Keratinocyte (primary cell): ENCODE measurements around the gene FOXK1. TPM values are rescaled to one million over a fixed set of nuclear protein-coding genes. Genes with fewer than 3 reads are reported as not detected.

ENCODE experiments used
- DNase-seq: peaks from one replicate; pipeline ENCODE4 v3.0.0-alpha.2; 2011; ENCODE audit warnings: low read depth, missing footprints, low spot score
- FAIRE-seq: peaks from 2 replicates; lab custom pipeline; 2011; peaks lifted over from hg19 to GRCh38; lab: Jason Lieb, UNC
- H2AFZ ChIP-seq: 2 replicates; pipeline ENCODE4 v1.6.0; 2012; ENCODE audit warnings: low read length, control low read depth, inconsistent platforms; ENCODE audit not compliant: control insufficient read depth
- H3K27ac ChIP-seq: 2 replicates; pipeline ENCODE4 v1.5.1; 2011; ENCODE audit warnings: low read length; ENCODE audit not compliant: control insufficient read depth, insufficient read depth
- H3K27me3 ChIP-seq: 3 replicates; pipeline ENCODE4 v1.6.0; 2011; ENCODE audit warnings: low read length; ENCODE audit not compliant: control insufficient read depth, insufficient read depth; ENCODE audit errors: extremely low read depth
- H3K36me3 ChIP-seq, 2 experiments: 2 replicates in 1 of 2; 3 replicates in 1 of 2; pipeline ENCODE4 v1.5.1; 2011; ENCODE audit warnings: low read length in 2 of 2, mild to moderate bottlenecking in 1 of 2; ENCODE audit not compliant: control insufficient read depth in 2 of 2, insufficient read depth in 2 of 2; ENCODE audit errors: extremely low read depth in 1 of 2
- H3K4me1 ChIP-seq: 3 replicates; pipeline ENCODE4 v1.5.1; 2011; ENCODE audit warnings: low read length; ENCODE audit not compliant: control insufficient read depth, insufficient read depth; ENCODE audit errors: extremely low read depth
- H3K4me2 ChIP-seq: 3 replicates; pipeline ENCODE4 v1.6.0; 2011; ENCODE audit warnings: low read depth, low read length; ENCODE audit not compliant: control insufficient read depth, insufficient read depth; ENCODE audit errors: extremely low read depth
- H3K4me3 ChIP-seq, 3 experiments: fragments of 200-600 bp in 1 of 3; sonication (generic) in 1 of 3; 2 replicates in 2 of 3; 3 replicates in 1 of 3; pipeline ENCODE4 v1.5.1; 2011 to 2016; ENCODE audit warnings: low read length in 3 of 3, mild to moderate bottlenecking in 3 of 3, control low read depth in 2 of 3, inconsistent platforms in 1 of 3, low read depth in 1 of 3, mixed read lengths in 1 of 3, mixed run types in 1 of 3, moderate library complexity in 1 of 3; ENCODE audit not compliant: control insufficient read depth in 2 of 3, insufficient read depth in 2 of 3; ENCODE audit errors: extremely low read depth in 1 of 3
- H3K79me2 ChIP-seq: 2 replicates; pipeline ENCODE4 v1.6.0; 2012; ENCODE audit warnings: low read length; ENCODE audit not compliant: control insufficient read depth, insufficient read depth
- H3K9ac ChIP-seq: 3 replicates; pipeline ENCODE4 v1.6.0; 2011; ENCODE audit warnings: low read length; ENCODE audit not compliant: control insufficient read depth, insufficient read depth; ENCODE audit errors: extremely low read depth
- H3K9me1 ChIP-seq: 3 replicates; pipeline ENCODE4 v1.6.0; 2011; ENCODE audit warnings: low read length; ENCODE audit not compliant: control insufficient read depth, insufficient read depth; ENCODE audit errors: extremely low read depth
- H3K9me3 ChIP-seq: 2 replicates; pipeline ENCODE4 v1.5.1; 2012; ENCODE audit warnings: low read depth, low read length; ENCODE audit not compliant: control insufficient read depth
- H4K20me1 ChIP-seq: 3 replicates; pipeline ENCODE4 v1.6.0; 2011; ENCODE audit warnings: low read length; ENCODE audit not compliant: control insufficient read depth, insufficient read depth; ENCODE audit errors: extremely low read depth
- EZH2 ChIP-seq: IDR thresholded peaks from one replicate; pipeline ENCODE4 v1.6.1; 2012; ENCODE audit warnings: inconsistent platforms, mild to moderate bottlenecking, low read length, moderate library complexity
- dilution Hi-C: fragments of 300-500 bp; cut with MboI; formaldehyde crosslinking; loops from one replicate; pipeline ENCODE4 v1.7.0; 2020; ENCODE audit warnings: low sequenced_read_pairs; ENCODE audit not compliant: extremely low pct_ligation_motif_present
- polyA plus RNA-seq, 5 experiments: library from polyadenylated mRNA; depleted of rRNA in 3 of 5; stranded (reverse) in 3 of 5; stranded (forward) in 1 of 5; unstranded in 1 of 5; fragments of >200 nt; gene quantifications; 1 replicate in 1 of 5; 2 replicates in 3 of 5; 3 replicates in 1 of 5; pipeline versions ENCODE4 v1.2.1 to v1.2.3, GENCODE V29; 2011 to 2012; ENCODE audit warnings: missing spikeins in 2 of 5, low read depth in 1 of 5, low replicate concordance in 1 of 5
- TF ChIP-seq, protein P1 (sequence below), 3 experiments: IDR thresholded peaks in 1 of 3; conservative IDR thresholded peaks in 1 of 3; optimal IDR thresholded peaks in 1 of 3; 2 replicates in 2 of 3; 3 replicates in 1 of 3; pipeline versions ENCODE3 to v1.5.1; 2011; ENCODE audit warnings: low read length in 3 of 3, mild to moderate bottlenecking in 3 of 3, moderate library complexity in 2 of 3, control low read depth in 1 of 3, inconsistent platforms in 1 of 3; ENCODE audit not compliant: insufficient read depth in 2 of 3; ENCODE audit errors: extremely low read depth in 1 of 3

Gene FOXK1
- polyA plus RNA-seq, 1 donor (not counting 4 experiments of a cell fraction or from before 2014, with no cell fraction given): 4.4 TPM

DNA sequence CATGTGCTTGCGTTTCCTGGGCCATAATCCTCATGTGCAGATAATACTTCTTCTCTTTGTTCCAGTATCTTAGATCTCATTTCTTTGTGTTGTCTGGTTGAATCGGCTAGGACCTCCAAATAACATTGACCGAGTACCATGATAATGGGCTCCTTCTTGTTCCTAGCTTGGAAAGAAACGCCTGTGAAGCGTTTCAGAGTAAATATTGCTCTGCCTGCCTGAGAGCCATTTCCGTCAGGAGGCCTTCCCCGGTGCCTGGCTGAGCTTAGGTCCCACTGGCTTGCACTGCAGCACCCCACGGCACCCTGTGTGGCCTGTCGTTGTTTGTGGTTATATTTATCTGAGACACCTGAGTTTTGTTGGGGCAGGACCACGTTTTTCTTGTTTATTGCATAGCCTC, 17.7 kb downstream of the FOXK1 start:
- no peak overlapping the region for H3K9ac ChIP-seq
- H3K9me3 ChIP-seq: no peaks in the 10 kb centered on the region
- H3K27me3 ChIP-seq: no peaks in the 10 kb centered on the region
- H3K9me1 ChIP-seq: peaks cover 2% of the 10 kb centered on the region
- no peak overlapping the region for H3K4me3 ChIP-seq
- FAIRE-seq (no peak), DNase-seq (no peak)
- no peak overlapping the region for H3K4me2 ChIP-seq
- H3K27ac ChIP-seq: no peak overlapping the region
- no peak overlapping the region for H2AFZ ChIP-seq
- dilution Hi-C loops: no loop called here
- H3K79me2 ChIP-seq: peaks cover 89% of the 10 kb centered on the region
- H4K20me1 ChIP-seq: peaks cover 10% of the 10 kb centered on the region
- no peak for TF ChIP-seq EZH2
- TF ChIP-seq, protein P1, sequence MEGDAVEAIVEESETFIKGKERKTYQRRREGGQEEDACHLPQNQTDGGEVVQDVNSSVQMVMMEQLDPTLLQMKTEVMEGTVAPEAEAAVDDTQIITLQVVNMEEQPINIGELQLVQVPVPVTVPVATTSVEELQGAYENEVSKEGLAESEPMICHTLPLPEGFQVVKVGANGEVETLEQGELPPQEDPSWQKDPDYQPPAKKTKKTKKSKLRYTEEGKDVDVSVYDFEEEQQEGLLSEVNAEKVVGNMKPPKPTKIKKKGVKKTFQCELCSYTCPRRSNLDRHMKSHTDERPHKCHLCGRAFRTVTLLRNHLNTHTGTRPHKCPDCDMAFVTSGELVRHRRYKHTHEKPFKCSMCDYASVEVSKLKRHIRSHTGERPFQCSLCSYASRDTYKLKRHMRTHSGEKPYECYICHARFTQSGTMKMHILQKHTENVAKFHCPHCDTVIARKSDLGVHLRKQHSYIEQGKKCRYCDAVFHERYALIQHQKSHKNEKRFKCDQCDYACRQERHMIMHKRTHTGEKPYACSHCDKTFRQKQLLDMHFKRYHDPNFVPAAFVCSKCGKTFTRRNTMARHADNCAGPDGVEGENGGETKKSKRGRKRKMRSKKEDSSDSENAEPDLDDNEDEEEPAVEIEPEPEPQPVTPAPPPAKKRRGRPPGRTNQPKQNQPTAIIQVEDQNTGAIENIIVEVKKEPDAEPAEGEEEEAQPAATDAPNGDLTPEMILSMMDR (optimal IDR thresholded peaks at IDR 0.05 in 1 of 3, IDR thresholded peaks at IDR 0.05 in 1 of 3, conservative IDR thresholded peaks at IDR 0.05 in 1 of 3; ENCODE audit: extremely low read depth in 1 of 3, insufficient read depth in 2 of 3, low read length in 3 of 3): no peak
- peaks cover 3% of the 10 kb centered on the region for H3K4me1 ChIP-seq
- H3K36me3 ChIP-seq: peaks cover 2 to 4% of the 10 kb centered on the region in 2 experiments

DNA sequence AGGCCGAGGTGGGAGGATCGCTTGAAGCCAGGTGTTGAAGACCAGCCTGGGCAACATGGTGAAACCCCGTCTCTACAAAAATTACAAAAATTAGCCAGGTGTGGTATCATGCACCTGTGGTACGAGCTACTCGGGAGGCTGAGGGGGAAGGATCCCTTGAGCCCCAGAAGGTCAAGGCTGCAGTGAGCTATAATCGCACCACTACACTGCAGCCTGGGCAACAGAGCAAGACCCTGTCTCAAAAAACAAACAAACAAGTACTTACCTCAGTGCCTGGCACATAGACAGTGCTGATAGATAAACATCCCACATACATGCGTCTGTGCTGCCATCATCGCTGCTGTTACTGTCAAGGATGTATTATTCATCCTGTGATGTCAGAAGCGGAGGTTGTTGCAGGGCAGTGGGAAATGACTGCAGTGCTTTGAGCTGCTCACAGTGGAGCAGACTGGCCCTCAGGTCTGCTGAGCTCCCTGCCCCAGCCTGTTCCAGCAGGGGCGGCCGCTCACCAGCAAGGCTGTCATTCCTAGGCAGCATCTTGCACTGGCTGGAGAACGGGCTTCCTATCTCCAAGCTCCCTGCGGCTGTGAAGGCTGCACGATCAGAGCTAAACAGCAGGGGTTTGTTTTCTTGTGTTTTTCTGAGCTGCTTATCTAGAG, 18.6 kb downstream of the FOXK1 start:
- H3K9me3 ChIP-seq: no peaks in the 10 kb centered on the region
- H3K36me3 ChIP-seq: peaks cover 2 to 4% of the 10 kb centered on the region in 2 experiments
- H3K27me3 ChIP-seq: no peaks in the 10 kb centered on the region
- H3K9ac ChIP-seq: no peak overlapping the region
- peaks cover 7% of the 10 kb centered on the region for H4K20me1 ChIP-seq
- no peak overlapping the region for H2AFZ ChIP-seq
- dilution Hi-C loops: no loop called here
- H3K4me3 ChIP-seq: no peak overlapping the region
- DNase-seq (no peak), FAIRE-seq (no peak)
- no peaks in the 10 kb centered on the region for H3K4me1 ChIP-seq
- H3K27ac ChIP-seq: no peak overlapping the region
- H3K79me2 ChIP-seq: peaks cover 90% of the 10 kb centered on the region
- no peak overlapping the region for H3K4me2 ChIP-seq
- TF ChIP-seq EZH2: no peak
- TF ChIP-seq, protein P1 (optimal IDR thresholded peaks at IDR 0.05 in 1 of 3, IDR thresholded peaks at IDR 0.05 in 1 of 3, conservative IDR thresholded peaks at IDR 0.05 in 1 of 3; ENCODE audit: extremely low read depth in 1 of 3, insufficient read depth in 2 of 3, low read length in 3 of 3): no peak
- H3K9me1 ChIP-seq: no peaks in the 10 kb centered on the region
